Activated CD8-positive, alpha-beta memory T cell treated with anti-CD3 and anti-CD28 coated beads, Interleukin-2, amount 50 U/mL, for 24 hours (primary cell): ENCODE data around the gene SSR4.
"Not testable (repeated sequence)": the region's sequence is repeated elsewhere in the genome, so short reads cannot be mapped to it uniquely, and the experiment has no call there.

Experiments
- DNase-seq: peaks from one replicate; pipeline ENCODE4 v3.0.0-alpha.2; 2020; ENCODE audit errors: extremely low read depth

The SSR4 gene

DNA sequence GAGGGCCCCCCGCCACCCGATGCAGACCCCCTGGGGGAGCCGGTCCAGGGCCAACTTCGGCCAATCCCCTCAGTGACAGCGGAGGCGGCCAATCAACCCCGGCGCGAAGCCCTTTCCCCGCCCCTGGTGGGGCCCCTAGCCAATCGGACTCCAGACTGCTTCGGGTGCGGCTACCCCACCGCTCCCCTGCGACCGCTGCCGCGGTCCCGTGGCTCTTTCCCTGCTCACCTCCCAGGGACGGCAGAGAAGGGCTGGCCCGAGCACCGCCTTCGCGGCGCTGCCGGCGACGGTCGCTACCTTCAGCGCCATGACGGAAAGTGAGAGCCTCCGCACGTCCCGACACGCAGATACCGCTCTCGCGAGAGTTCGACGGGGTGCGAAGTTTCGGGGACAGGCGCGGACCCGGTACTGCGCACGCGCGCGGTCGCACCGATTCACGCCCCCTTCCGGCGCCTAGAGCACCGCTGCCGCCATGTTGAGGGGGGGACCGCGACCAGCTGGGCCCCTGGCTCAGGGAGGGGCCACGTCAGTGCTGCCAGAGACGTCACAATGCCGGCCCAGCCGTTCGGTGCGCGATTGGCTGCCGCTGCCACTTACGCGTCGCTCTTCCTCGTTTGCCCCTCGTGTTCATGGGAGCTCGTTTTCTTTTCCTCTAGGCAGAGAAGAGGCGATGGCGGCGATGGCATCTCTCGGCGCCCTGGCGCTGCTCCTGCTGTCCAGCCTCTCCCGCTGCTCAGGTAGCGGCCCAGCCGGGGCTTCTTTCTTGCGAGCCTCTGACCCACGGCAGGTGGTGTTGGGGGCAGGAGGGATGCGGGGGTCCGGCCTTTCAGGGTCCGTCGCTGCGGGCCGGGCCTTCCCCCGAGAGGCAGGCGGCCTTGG lies at the start of gene SSR4, which contains the start of gene IDH3G:
SSR4 (plus strand) TSS at position 651 of the 879 bp plus-strand sequence; CDS start at position 671, 20 bp downstream.
IDH3G (minus strand) TSS at position 358 of the 879 bp plus-strand sequence; CDS start at position 309, 49 bp downstream.
- DNase-seq, result peak; percentile 70

DNA sequence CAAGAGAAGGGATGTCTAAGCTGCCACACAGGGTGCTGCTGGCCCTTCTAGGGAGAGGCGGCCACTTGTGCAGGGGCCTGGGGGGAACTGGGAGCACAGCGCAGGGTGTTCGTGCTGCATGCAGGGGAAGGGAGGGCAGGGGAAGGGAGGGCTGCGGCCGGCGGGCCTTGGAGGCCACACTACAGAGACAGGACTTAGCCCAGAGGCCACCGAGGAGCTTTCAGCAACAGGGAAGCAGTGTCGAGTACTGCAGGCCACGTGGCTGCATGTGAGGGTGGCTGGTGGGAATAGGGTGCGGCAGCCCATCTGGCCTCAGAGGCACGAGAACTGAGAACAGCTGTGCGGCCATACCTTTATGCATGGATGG lies 49.4 kb upstream of the SSR4 start:
- not testable (repeated sequence) for DNase-seq

DNA sequence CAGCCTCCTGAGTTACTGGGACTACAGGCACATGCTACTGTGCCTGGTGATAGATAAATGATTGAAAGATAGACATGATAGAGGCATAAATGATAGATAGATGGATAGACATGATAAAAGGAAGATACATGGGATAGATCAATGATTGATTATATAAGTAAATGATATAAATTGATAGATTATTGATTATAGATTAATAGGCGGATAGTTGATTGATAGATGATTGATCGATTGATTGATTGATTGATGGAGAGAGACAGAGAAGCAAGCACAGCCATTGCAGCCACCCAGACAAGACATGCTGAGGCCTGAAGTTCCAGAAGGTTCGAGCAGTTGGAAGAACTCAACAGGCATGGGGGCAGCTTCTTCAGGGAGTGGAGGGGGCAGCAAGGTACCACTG lies 48.1 kb upstream of the SSR4 start:
- DNase-seq, result no peak

DNA sequence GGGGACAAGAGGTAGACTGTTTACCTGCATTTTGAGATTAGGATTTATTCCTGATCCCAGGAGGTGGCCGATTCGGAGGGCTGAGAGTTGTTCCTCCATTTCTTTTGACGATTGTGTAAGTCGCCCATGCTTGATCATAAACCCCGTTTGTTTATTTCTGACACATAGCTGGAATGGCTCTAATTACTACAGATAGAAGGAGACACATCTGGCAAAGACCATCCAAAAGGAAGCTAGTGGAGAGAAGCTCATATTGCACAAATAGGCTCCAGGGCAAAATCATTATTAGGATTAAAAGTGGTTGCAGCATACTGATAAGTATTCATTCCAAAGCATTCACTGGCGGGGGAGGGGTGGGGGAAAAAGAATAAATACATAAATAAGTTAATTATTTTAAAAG lies 47.5 kb upstream of the SSR4 start:
- DNase-seq, result not testable (repeated sequence)

DNA sequence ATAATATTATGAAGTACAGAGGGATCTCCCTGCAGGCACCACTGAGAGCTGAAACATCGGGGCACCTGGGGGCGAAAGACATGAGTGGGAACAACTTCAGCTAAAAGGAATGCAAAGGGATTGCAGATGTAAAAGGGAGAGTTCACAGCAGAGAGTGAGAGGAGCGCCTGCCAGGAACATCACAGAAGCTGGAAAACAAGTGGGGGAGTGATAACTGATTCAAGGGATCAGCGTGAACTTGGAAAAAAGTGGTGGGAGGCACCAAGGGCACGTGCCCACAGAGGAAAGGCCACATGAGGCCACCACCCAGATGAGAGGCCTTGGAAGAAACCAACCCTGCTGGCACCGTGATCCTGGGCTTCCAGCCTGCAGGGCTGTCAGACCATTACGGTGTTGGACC lies 45.5 kb upstream of the SSR4 start:
- not testable (repeated sequence) for DNase-seq

DNA sequence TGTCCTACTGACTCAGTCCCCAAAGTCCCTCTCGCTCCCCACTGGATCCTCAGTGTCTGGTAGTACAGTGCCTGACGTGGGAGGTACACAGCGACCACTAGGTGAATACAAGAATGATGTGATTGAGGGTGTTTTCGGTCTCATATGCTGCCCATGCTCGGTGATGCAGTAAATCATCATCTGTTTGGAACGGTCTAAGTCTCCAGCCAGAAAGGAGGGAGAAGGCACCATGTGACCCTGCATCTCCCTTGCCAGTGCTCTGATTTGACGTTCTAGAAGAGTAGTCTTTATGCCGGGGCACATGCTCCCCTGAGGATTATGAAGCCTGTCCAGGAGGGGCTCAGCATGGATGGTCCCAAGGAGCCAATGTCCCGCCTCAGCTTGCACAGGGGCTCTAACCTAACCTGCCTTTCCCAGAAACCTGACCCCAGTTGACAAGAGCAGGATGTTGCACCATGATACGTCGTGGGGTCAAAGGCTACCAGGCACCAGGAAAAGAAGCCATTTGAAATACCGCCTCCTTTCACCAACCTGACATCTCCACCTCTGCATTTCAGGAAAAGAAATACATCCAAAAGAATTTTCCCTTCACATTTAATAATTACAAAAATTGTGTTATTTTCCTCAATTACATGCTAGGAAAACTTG lies 44.2 kb upstream of the SSR4 start:
- DNase-seq, result no peak

DNA sequence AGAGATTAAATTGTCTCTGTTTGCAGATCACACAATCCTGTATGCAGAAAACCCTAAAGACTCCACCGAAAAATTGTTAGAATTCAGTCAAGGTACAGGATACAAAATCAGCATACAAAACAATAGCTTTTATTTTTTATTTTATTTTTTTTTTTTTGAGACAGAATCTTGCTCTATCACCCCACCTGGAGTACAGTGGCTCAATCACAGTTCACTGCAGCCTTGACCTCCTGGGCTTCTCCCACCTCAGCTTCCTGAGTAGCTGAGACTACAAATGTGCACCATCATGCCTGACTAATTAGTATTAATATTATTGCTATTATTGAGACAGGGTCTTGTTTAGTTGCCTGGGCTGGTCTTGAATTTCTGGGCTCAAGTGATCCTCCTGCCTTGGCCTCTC lies 39.3 kb upstream of the SSR4 start:
- DNase-seq, result no peak

DNA sequence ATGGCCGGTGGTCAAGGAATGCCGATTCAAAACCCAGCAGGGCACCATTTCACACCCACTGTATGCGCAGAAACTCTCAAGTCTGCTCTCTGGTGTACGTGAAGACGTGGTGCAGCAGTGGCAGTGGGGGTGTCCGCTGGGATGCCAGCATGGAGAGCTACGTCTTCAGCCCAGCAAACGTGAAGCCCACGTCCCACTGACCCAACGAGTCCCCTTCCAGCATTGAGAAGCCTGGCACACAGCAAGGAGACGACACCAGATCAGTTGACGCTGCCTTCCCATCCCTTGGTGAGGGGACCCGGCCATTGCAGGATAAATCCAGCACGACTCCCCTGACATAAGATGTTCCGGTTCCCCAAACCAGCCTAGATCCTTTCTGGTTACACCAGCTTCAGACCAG lies 32.6 kb upstream of the SSR4 start:
- DNase-seq, result no peak

DNA sequence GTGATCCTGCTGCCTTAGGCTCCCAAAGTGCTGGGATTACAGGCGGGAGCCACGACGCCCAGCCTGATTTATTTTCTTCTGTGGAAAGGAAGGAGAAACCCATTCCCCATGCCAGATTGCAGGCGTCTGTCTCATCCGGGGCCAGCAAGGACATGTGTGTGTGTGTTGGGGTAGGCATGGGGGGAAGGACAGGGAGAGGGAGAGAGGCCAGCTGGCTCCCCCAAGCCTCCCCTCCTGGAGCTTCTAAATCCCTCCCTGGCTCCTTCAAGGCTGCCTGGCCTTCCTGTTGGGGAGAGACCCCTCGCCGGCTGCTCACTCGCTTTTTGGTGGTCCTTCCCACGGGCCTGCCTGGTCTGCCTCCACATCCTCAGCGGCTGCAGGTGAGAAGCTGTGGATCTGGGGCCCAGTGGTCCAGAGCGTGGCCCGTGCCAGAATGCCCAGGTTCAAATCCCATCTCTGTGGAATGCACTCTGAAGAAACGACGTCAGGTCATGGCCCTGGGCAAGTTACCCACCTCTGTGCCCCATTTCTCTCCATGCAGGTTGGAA lies 31.8 kb upstream of the SSR4 start:
- no peak for DNase-seq

DNA sequence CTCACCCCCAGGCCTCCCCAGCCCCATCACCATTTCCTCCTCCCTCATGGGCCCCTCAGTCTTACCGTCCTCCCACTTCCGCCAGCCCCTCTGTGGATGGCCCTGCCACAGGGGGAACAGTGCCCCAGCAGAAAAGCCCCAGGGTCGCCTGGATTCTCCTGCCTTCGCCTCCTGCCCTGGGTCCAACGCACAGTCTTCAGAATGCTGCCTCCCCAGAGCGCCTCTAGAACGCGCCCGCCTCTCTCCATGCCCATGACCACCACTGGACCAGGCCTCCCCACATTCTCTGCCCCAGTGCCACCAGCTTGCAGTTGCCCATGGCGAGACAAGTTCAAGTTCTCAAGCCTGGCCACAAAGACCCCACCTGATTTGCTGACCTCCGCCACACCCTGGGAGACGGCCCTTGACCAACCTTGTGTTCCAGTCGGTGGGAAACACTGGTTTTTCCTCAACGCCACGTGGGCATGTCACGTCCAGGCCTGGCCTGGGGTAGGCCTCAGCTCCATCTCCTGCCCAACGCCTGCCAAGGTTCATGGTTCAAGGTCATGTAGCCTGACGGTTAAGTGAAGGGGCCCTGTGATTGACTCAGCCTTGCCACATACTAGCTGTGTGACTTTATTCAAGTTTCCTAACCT lies 31.1 kb upstream of the SSR4 start:
- DNase-seq, result no peak

DNA sequence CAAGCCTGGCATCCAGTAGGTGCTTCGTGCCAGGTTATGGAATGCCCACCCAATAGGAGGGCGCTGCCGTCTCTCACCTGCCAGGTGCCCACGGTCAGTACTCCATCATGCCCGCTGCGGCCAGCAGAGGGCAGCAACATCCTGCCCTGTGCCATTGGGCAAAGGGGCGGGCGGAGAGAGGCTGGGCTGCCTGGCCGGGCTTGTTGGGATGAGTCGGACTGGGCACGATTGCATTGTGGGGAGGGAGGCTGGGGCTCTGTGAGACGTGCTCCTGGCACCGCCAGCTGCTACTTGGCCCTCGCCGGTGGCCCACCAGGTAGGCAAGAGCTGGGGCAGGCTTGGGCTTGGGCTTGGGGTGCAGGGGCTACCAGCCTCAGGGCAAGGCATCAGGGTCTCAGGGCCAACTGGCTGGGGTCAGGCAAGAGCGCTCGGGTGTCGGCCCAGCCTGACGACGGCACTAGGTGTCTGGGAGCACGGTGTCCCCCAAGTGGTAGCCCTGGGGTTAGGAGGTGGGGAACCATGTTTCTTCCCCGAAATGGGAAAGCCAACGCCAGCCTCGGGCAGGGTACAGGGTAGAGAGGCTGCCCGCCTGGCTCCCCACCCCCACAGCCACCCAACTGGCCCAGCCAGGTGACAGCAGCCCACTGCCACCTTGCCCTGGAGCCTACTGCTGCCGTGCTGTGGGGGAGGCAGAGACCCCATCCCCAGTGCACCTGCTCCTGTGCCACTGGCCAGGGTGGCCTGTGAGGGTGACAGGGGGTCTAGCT lies 30.3 kb upstream of the SSR4 start, which contains the start of gene PLXNB3:
PLXNB3 (plus strand) TSS at position 261 of the 767 bp plus-strand sequence. CDS start 1,287 bp downstream, outside the sequence.
- peak; percentile 39 for DNase-seq

DNA sequence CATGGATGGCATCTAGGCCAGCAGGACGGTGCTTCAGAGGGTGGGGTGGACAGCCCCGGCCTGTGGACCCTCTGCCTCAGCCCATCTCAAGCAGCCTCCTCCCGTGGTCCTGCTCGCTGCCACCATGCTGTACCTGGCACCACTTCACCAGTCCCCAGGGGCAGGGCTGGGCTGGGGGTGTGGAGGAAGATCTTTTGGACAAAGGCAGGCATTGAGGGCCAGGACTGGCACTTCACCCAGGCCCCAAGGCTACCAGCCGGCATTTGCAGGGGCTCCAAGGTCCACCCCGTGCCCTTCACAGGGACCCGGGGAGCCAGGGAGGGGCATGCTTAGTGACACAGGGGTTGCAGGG lies 29.7 kb upstream of the SSR4 start:
- DNase-seq, result no peak

DNA sequence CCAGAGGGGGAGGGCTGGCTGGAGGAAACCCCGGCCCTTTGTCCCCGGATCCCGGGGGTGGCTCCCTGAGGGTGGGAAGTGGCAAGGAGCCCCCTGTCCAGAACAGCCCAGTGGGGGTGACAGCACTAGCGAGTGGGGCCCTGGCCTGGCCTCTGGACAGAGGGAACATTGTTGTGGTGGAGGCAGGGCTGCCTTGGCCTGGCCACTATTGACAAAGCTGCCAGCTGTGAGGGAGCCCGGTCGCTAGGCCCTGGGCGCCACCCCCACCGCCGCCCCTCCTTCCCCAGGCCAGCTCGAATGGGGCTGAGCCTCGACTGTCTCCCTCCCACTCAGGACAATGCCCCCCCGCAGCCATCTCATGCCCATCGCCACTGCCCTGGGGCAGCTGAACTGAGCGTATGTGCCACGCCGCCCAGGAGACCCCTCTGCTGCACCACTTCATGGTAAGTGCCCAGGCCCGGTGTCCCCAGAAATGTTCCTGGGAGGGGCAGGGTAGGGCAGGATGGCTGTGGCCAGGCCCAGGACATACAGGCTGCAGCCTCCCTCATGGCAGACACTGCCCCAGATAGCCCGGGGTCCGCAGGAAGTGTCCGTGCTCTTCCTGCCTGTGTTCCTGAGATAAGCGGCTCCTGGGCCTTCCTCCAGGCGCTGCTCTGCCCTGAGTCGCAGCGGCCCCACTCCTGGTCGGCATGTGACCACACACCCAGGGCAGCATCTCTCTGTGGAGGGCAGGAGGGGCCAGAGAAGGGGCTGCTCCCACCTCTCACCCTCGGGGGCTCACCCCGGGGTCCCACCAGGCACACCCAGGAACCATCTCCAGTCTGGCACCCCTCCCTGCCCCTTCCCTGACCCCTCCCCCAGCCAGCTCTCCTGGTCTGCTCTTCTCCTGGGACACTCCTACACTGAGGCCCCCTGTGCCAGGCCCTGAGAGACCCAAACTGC lies 29.1 kb upstream of the SSR4 start:
- no peak for DNase-seq

DNA sequence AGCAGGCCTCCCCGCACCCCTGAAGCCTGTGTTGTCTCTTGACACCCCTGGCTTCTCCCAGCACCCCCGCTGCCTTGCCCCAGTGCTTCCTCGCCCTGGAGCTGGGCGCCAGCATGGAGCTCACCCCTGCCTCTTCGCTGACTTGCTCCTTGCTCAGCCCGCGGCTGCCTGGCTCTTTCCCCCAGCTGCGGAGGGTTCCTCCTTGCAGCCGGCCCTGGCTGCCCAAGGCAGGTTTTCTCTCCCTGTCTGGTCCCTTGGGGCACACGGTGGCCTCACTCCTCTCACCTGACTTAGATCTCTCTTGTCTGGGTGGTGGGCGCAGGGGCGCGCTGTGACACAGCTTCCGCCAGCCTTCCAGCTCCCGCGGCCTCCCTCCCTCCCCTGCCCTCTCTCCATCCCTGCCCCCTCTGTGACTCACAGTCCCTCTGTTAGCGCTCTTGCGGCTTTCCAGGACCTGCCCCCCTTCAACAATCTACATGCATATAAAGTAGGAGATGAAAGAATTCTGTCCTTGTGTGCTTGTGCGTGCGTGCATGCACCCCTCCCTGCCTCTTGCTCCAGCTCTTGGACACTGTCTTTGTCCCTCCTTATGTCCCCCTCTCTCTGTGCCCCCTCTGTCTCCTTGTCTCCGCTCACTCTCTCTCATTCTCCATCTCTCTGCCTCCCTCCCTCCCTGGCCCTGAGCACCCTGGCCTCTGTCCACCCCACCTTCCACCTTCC lies 28.2 kb upstream of the SSR4 start:
- DNase-seq, result peak; percentile 25

DNA sequence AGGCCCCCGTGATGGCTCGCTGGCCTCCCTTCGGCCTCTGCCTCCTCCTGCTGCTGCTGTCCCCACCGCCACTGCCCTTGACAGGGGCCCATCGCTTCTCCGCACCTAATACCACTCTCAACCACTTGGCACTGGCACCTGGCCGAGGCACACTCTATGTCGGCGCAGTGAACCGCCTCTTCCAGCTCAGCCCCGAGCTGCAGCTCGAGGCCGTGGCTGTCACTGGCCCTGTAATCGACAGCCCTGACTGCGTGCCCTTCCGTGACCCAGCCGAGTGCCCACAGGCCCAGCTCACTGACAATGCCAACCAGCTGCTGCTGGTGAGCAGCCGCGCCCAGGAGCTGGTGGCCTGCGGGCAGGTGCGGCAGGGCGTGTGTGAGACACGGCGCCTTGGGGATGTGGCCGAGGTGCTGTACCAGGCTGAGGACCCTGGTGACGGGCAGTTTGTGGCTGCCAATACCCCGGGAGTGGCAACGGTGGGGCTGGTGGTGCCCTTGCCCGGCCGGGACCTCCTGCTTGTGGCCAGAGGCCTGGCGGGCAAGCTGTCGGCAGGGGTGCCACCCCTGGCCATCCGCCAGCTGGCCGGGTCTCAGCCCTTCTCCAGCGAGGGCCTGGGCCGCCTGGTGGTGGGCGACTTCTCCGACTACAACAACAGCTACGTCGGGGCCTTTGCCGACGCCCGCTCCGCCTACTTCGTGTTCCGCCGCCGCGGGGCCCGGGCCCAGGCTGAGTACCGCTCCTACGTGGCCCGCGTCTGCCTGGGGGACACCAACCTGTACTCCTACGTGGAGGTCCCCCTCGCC lies 27.4 kb upstream of the SSR4 start:
- no peak for DNase-seq

DNA sequence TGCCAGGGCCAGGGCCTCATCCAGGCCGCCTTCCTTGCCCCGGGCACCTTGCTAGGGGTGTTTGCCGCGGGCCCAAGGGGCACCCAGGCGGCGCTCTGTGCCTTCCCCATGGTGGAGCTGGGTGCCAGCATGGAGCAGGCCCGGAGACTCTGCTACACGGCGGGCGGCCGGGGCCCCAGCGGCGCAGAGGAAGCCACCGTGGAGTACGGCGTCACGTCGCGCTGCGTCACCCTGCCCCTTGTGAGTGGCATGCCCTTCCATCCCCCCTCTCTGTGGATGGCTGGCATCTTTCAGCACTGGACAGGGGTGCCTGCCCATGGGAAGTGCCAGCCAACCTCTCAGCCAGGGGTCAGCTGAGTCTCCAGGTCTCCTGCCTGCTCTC lies 26.8 kb upstream of the SSR4 start:
- no peak for DNase-seq

DNA sequence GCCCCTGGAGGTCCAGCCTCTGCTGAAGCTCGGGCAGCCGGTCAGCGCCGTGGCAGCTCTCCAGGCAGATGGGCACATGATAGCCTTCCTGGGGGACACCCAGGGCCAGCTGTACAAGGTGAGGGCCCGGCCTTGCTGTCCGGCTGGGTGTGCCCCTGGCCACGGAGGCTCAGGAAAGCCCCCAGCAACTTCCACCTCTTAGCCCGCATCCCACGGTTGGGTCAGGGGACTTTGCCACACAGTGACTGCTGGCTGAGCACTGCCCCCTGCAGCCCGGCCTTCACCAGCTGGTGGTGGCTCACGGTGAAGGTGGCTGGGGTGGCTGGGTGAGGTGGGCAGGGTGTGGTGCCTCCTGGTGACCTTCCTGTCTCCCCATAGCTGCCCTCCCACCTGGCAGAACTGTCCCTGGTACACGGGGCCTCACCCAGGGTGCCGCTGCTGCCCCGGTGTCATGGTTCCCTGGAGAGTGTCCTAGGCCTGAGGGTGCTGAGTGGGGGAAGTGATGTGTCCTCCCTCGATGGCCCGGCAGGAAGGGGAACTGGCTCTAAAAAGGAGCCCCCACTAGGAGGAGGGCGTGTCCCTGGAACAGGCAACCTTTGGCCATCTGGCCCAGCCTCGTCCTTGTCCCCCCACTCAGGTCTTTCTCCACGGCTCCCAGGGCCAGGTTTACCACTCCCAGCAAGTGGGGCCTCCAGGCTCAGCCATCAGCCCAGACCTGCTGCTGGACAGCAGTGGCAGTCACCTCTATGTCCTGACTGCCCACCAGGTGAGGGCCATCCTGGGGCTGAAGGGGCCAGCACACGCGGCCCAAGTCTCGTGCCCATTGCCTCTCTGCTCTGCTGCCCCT lies 25.9 kb upstream of the SSR4 start:
- DNase-seq, result no peak
